HAP-1 (cell line): ENCODE results near the gene CCN5.

ENCODE experiments used
- DNase-seq, 2 experiments: peaks; one replicate each; pipeline ENCODE4 v3.0.0-alpha.2; 2016 to 2020; ENCODE audit warnings: low spot score in 2 of 2
- H3K27me3 ChIP-seq: fragments of 250-450 bp; sonication (Bioruptor Pico); 2 replicates; pipeline ENCODE4 v1.5.1; 2020; ENCODE audit warnings: low read depth, mild to moderate bottlenecking, moderate library complexity
- H3K36me3 ChIP-seq: fragments of 250-450 bp; sonication (Bioruptor Pico); replicated peaks from 2 replicates; pipeline ENCODE4 v1.5.1; 2020; ENCODE audit warnings: mild to moderate bottlenecking
- H3K4me1 ChIP-seq: fragments of 250-450 bp; sonication (Bioruptor Pico); 2 replicates; pipeline ENCODE4 v1.5.1; 2020; ENCODE audit warnings: mild to moderate bottlenecking
- H3K4me3 ChIP-seq: fragments of 250-450 bp; sonication (Bioruptor Pico); 2 replicates; pipeline ENCODE4 v1.5.1; 2020; ENCODE audit warnings: mild to moderate bottlenecking, moderate library complexity
- H3K9me3 ChIP-seq: fragments of 250-450 bp; sonication (Bioruptor Pico); 2 replicates; pipeline ENCODE4 v1.5.1; 2020; ENCODE audit warnings: mild to moderate bottlenecking, moderate library complexity
- in situ Hi-C: fragments of 300-500 bp; cut with MboI; formaldehyde crosslinking; loops from 3 replicates; pipeline ENCODE4 v1.14.3; 2020; ENCODE audit warnings: low sequenced_read_pairs, inconsistent platforms, mixed read lengths

The CCN5 gene

DNA sequence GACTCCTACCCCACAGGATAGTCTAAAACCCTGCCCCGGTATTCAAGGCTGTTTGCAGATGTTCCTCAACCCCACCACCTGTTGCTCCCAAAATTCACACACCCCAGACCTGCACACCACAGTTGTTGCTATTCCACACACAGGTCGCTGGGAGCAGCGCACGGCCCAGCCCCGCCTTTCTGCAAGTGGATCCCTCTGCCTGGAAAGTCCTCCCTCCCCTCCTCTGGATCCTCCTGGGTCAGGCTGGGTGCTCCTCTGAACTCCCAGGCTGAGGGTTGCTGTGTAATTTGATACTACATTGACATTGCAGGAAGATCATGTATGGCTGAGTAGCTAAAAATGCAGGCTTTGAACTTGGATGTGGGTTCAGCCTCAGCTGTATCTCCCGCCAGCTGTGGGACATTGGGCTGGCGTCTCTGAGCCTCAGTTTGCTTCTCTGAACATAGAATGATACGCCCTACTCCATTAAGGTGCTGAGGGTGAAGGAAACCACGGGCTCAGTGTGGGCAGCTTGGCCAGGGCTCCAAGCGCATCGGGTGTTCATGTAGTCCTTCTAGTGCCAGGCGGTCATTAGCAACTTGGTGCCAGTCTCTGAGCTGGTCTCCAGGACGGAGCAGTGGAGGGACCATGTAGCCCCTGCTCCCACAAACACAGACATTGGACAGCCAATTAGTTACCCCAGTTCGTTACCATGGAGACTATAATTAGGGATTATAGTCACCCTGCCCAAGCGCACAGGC, 13.9 kb upstream of the CCN5 start:
- H3K9me3 ChIP-seq = no peaks in the 10 kb centered on the region
- no peak overlapping the region for H3K4me3 ChIP-seq
- no peaks in the 10 kb centered on the region for H3K27me3 ChIP-seq
- peak in 1 of 2 experiments; percentile 36 for DNase-seq
- in situ Hi-C loops = no loop called here
- no peaks in the 10 kb centered on the region for H3K36me3 ChIP-seq
- no peaks in the 10 kb centered on the region; the same call in 1 of the 2 replicates for H3K4me1 ChIP-seq

DNA sequence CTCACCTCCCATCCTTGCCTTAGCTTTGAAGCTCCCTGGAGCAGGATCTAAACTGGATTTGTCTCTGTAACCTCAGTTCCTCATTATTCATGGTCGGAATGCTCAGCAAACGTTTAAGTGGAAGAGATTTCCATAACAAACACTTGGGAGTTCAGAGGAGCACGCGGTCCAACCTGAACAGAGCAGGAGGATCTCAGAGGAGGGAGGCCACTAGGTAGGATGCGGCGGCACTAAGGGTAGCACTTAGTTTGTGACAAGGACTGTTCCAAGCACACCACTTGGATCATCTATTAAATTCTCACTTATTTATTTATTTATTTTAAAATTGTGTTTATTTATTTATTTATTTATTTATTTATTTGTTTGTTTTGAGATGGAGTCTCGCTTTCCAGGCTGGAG, 13.3 kb upstream of the CCN5 start:
- in situ Hi-C loops = no loop called here
- peak in 1 of 2 experiments; percentile 13 for DNase-seq
- H3K27me3 ChIP-seq = no peaks in the 10 kb centered on the region

DNA sequence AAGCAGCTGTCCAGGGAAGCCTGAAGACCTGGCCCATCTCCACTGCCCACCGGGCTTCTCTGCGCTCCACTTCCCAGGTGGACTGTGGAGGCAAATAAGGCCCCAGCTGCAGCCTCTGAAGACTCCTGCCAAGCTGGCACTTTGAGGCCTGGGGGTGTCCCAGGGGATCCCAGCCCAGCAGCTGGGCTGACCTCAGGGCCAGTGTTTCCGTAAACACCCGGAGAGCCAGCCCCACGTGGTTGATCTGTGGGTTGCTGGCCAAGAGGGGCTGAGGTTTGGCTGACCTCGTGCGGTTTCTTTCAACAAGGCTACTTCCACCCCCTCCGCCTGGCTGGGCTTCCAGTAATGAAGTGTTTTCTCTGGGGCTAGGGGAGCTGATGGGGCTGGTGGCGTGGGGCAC, 12.4 kb upstream of the CCN5 start:
- in situ Hi-C loops = no loop called here
- Histone ChIP-seq H3K4me1 (no peaks in the 10 kb centered on the region; the same call in 1 of the 2 replicates), H3K36me3 (no peaks in the 10 kb centered on the region), H3K9me3 (no peaks in the 10 kb centered on the region), H3K4me3 (no peak overlapping the region), H3K27me3 (no peaks in the 10 kb centered on the region)
- no peak for DNase-seq

More for the DNA sequence above, 13.3 kb upstream of the CCN5 start:
- Histone ChIP-seq H3K4me3 (no peak overlapping the region), H3K4me1 (no peaks in the 10 kb centered on the region; the same call in 1 of the 2 replicates), H3K36me3 (no peaks in the 10 kb centered on the region), H3K9me3 (no peaks in the 10 kb centered on the region)

DNA sequence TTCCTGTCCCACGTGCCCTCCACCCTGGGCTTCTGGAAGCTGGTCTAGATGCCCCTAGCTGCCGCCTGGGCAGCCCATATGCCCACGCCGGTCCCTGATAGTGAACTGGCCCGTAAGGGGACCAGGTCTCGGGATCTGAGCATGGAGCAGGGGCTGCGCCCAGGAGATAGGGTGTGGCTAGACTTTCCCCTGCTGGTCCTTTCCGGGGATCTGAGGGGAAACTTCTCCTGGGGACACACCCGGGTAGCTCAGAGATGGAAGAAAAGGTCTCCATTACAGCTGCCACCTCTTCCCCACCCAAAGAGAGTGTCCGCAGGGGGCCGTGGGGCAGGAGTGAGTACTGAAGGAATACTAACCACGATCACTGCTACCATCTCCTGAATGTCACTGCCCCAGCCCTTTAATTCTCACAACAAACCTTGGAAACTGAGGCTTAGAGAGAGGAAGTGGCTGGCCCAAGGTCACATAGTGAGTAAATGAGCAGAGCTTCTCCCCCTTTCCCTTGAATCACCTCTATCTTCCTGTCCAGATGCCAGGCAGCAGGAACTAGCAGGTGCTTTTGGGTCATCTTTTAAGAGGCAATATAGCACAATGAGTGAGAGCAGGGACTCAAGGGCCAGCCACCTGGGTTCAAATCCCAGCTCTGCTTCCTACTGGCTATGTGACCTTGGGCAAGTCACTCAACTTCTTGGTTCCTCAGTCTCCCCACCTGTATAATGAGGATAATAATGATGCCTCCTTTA, 11.8 kb upstream of the CCN5 start:
- H3K4me3 ChIP-seq = no peak overlapping the region
- H3K4me1 ChIP-seq = no peaks in the 10 kb centered on the region; the same call in 1 of the 2 replicates
- H3K27me3 ChIP-seq = no peaks in the 10 kb centered on the region
- H3K9me3 ChIP-seq = no peaks in the 10 kb centered on the region
- DNase-seq = no peak
- in situ Hi-C loops = no loop called here
- H3K36me3 ChIP-seq = no peaks in the 10 kb centered on the region

DNA sequence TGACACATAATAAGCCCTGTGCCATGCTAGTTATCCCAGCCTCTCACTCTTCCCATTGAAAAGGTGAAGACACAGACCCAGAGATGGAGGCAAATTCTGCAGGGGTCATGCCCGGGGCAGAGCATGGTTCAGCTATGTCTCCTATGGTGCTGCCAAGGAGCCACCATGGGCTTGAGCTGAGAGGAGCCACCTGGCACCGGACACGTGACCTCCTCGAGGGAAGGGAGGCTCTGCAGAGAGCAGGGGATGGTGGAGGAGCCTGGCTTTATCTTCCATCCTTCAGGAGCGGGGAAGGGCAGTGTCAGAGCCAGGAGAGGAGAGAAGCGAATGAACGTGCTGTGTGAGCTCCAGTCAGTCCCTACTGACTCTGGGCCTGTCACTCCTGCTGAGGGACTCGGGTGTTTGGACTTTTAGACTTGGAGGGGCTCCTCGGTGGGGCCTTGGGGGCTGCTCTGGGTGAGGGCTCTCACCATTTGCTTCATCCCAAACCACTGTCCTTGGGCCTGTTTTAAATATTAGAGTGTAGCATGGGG, 11.1 kb upstream of the CCN5 start:
- Histone ChIP-seq H3K4me3 (no peak overlapping the region), H3K4me1 (no peaks in the 10 kb centered on the region; the same call in 1 of the 2 replicates), H3K36me3 (no peaks in the 10 kb centered on the region), H3K9me3 (no peaks in the 10 kb centered on the region), H3K27me3 (no peaks in the 10 kb centered on the region)
- in situ Hi-C loops = no loop called here
- no peak for DNase-seq

DNA sequence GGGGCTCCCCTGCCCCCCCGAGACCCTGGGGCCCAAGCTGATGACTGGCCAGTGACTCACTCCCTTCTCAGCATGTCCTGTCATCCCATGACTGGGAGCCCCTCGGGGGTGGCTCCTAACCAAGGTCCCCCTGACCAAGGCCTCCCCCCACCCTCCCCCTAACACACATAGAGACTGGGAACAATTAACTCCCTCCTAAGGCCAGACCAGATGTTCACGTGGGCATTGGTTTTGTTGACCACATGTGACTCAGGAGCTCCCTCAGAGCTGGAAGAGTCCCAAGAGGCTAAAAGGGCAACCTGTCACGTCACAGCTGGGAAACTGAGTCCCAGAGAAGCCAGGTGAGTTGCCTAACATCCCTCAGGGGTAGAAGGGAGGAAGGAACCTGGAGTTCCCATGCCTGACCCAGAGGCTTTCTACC, 10.6 kb upstream of the CCN5 start:
- Histone ChIP-seq H3K27me3 (no peaks in the 10 kb centered on the region), H3K4me1 (no peaks in the 10 kb centered on the region; the same call in 1 of the 2 replicates), H3K9me3 (no peaks in the 10 kb centered on the region), H3K36me3 (no peaks in the 10 kb centered on the region), H3K4me3 (no peak overlapping the region)
- in situ Hi-C loops = no loop called here
- DNase-seq = no peak

DNA sequence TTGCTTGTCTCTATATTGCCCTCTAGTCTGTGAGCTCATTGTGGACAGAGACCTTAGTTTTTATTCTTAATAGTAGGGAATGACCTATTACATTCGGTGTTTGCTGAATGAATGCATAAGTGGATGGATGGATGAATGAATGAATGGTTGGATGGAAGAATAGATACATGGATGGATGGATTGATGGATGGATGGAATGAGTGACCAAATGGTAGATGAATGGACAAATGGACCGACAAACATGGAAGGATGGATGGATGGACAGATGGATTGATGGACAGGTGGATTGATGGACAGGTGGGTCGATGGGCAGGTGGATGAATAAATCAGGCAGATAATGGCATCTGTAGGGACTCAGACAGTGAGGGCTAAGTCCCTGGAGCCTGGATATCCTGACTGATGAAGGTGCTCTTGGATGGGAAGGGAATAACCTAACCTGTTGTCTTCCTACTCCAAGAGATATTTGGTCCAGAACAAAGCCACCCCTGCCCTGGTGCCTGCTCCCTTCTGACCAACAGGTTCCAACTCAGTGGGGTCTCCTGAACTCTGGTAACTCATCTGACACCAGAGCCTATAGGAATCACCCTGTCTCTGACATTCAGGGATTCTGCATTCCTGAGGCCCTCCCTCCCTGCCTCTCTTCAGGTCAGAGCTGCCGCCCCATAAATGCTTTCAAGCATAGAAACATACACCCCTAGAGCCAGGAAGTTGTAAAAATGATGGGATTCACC, 9.6 kb upstream of the CCN5 start:
- no peaks in the 10 kb centered on the region for H3K36me3 ChIP-seq
- no peak overlapping the region for H3K4me3 ChIP-seq
- no peak for DNase-seq
- in situ Hi-C loops = no loop called here
- no peaks in the 10 kb centered on the region; the same call in 1 of the 2 replicates for H3K4me1 ChIP-seq
- no peaks in the 10 kb centered on the region for H3K27me3 ChIP-seq
- no peaks in the 10 kb centered on the region for H3K9me3 ChIP-seq

DNA sequence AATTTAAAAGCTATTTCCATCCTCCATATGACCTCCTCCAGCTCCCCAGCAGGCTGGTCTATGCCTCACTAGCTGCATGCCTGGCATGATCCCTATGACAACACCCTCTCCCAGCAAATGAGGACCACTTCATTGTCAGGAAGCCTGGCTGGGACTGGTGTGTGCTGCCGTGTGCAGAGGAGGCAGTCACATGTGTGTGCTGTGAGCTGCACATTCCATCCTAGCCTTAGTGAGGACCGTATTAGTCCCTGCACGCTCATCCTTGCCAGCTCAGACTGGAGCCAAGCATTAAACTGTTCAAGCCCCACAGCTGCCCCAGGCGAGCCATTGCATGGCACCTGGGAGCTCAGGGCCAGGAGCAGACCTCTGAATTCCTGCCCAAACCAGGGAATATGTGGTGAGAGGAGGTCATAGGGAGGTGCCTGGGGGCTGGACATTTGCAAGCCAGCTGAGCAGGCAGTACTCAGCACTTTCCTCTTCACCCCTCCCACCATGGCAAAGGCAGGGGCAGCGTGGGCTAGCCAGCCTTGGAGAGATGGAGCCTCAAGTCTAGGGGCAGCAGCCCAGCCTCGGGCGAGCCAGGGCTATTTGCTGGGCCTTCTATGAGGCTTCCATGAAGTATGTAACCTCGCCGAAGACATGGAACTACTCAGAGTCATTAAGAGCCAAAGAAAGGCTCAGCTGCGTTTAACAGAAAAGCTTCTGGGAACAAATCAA, 8.7 kb upstream of the CCN5 start:
- Histone ChIP-seq H3K4me3 (no peak overlapping the region), H3K27me3 (no peaks in the 10 kb centered on the region), H3K36me3 (no peaks in the 10 kb centered on the region), H3K9me3 (no peaks in the 10 kb centered on the region), H3K4me1 (no peaks in the 10 kb centered on the region; the same call in 1 of the 2 replicates)
- DNase-seq = no peak
- in situ Hi-C loops = no loop called here

DNA sequence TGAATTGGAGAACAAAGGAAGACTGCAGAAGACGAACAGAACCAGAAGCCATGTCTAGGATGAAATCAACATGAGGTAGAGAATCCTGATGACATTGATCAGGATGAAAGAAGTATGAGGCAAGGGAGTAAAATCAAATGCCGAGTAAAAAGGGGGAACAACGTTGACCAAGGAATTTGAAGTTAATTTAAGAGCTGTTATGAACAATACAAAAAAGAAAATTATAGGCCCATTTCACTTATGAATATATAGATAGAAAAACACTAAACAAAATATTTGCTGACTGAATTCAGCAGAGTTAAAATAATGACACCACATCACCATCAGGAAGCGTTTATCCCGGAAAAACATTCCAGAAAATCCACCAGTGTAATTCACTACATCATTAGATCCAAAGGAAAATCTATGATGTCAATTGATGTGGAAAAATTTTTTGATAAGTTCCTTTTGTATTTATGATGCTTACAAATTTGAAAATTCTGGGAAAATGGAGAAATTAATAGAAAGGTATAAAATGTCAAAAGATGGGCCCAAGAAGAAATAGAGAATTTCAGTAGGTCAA, 8.1 kb upstream of the CCN5 start:
- DNase-seq = no peak
- in situ Hi-C loops = no loop called here
- H3K4me3 ChIP-seq = no peak overlapping the region
- H3K36me3 ChIP-seq = no peaks in the 10 kb centered on the region
- H3K9me3 ChIP-seq = no peaks in the 10 kb centered on the region
- H3K4me1 ChIP-seq = no peaks in the 10 kb centered on the region
- no peaks in the 10 kb centered on the region for H3K27me3 ChIP-seq

DNA sequence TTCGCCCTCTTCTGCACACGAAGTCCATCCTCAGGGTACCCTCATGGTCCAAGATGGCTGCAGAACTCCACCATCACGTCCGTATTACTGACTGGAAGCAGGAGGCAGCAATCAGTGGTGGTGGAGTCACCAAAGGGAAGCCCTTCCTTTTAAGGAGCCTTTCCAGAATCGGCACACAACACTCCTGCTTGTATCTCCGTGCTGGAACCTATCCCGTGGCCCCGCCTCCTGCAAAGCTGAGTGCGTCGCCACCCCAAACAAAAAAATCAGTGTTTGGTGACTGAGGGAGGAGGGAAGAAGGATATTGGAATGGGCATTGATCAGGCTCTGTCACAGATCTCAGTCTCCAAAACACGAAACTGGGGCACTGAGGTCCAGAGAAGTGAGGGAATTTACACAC, 5.8 kb upstream of the CCN5 start:
- no peaks in the 10 kb centered on the region for H3K4me1 ChIP-seq
- H3K27me3 ChIP-seq = no peaks in the 10 kb centered on the region
- H3K4me3 ChIP-seq = no peak overlapping the region
- no peaks in the 10 kb centered on the region for H3K36me3 ChIP-seq
- in situ Hi-C loops = no loop called here
- no peak for DNase-seq
- no peaks in the 10 kb centered on the region for H3K9me3 ChIP-seq

DNA sequence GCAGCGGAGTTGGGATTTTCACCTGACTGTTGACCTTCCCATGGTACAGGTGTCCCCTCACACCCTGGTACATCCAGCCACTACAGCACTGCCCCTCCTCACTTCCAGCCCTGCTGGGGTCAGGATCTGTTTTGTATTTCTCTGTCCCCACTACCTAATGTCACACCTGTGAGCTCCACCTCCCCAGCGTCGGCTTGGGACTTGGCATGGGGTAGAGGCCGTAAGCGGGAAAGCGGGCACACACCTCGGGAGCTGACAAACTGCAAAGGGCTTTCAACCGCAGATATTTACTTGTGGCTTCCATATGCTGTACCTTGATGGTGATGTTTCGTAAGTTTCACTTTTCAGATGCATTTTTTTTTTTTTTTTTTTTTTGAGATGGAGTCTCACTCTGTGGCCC, 5.4 kb upstream of the CCN5 start:
- Histone ChIP-seq H3K4me1 (no peaks in the 10 kb centered on the region), H3K27me3 (no peaks in the 10 kb centered on the region), H3K9me3 (no peaks in the 10 kb centered on the region), H3K4me3 (no peak overlapping the region), H3K36me3 (no peaks in the 10 kb centered on the region)
- in situ Hi-C loops = no loop called here
- no peak for DNase-seq

DNA sequence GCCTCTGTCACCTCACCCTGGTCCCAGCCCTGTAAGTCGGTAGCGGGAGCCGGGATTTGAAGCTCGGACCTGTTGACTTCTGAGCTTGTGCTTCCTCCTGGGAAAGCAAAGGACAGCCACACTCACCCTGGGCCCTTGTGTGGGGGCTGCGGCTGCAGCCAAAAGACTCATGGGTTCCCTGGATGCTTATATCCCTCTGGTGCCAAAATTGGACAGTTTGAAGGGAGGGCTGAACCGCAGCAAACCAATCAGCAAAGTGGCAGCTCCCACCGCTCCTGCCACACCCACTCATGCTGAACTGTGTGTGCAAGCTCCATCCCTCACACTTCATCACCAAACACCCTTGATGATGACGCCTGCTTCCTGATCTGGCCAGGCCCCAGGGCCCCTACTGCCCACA, 3.9 kb upstream of the CCN5 start:
- in situ Hi-C loops = no loop called here
- no peak for DNase-seq
- Histone ChIP-seq H3K4me3 (no peak overlapping the region), H3K27me3 (no peaks in the 10 kb centered on the region), H3K36me3 (no peaks in the 10 kb centered on the region), H3K9me3 (no peaks in the 10 kb centered on the region), H3K4me1 (no peaks in the 10 kb centered on the region)

DNA sequence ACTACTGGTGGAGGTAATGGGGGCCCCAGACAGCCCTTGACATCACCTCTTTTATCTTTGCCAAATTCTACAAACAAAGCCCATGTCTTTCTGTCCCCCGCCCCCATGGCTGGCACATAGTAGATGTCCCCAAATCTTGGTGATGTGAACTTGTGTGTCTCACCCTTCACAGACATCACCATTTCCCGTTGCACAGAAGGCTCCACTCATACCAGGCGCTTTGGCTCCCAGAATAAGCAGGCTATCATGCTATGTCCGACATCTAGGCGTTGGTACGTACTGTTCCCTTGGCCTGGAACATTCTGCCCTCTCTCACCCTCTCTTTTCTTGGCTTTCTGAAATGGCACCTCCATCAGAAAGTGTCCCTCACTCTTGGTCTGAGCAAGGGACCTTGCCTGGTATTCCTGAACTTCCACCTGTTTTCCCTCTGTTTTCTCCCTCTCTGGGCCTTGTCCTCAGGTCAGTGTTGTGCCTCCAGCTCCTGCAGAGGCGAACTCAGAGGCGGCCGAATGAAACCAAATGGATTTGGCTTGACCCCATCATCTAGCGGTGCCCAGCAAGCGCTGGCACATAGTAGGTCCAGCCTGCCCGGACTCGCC, 968 bp upstream of the CCN5 start:
- no peaks in the 10 kb centered on the region for H3K4me1 ChIP-seq
- in situ Hi-C loops = no loop called here
- no peaks in the 10 kb centered on the region for H3K9me3 ChIP-seq
- no peaks in the 10 kb centered on the region for H3K36me3 ChIP-seq
- no peak for DNase-seq
- no peaks in the 10 kb centered on the region for H3K27me3 ChIP-seq
- no peak overlapping the region for H3K4me3 ChIP-seq
